ENCODE results near the gene AGT.
"Not testable (repeated sequence)": the region's sequence is repeated elsewhere in the genome, so short reads cannot be mapped to it uniquely, and the experiment has no call there.

The AGT gene

DNA sequence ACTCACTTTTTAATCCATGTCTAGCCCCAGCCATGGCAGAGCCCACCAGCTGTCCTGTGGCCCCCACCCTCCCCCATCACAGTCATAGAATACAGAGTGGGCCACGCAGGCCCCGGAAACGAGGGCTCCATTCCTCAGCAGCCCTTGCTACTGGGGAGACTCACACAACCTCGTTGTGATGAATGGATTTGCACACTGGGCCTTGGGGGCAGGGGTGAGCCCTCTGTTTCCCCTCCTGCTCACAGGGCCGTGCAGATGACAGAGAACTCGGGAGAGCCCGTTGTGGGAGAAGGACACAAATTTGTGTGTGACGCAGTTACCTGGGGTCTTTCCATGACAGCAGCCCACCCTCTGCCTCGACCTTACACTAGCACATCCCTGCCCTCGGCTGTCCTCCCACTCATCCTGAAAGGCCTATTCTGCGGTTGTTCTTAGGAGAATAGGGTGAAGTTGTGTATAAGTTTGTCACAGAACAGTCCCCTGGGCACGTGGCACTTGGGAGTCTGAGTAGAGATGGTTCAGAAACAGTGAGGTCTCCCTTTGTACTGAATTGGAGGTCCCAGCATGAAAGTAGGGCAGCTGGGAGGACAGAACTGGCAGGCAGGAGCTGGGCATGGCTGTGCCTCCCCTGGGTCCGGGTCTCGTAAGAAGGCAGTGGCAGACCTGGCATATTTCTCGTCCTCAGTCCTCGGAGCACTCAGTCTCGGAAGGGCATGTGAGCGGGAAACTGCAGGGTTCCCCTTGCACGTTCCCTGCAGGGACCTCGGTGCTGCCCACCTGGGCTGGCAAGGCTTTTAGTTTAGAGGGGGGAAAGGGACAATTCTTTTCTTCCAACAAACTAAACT lies 6.8 kb downstream of the AGT start:
- no peak for DNase-seq

DNA sequence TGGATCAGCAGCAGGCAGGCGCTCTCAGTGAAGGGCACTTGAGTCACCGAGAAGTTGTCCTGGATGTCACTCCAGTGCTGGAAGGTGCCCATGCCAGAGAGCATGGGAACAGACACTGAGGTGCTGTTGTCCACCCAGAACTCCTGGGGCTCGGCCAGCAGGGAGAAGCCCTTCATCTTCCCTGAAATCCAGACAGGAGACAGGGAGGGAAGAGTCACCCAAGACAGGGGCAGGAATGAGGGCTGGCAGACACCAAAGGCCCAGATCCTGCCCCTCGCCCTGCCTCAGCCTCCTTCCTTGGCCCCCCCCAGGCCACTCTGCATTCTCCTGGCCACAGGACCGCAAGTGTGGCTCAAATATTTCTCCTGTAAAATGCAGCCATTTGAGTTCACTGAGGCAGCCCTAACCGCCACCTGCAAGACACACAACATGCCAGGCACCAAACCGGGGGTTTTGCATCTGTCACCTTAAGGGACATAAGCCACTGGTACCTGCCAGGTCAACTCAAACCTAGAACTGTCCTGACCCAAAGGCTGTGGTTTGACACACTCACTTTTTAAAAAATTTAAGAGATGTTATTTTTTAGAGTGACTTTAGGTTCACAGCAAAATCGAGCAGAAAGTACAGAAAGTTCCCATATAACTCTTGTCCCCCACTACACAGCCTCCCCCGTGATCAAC lies 7.8 kb downstream of the AGT start:
- no peak for DNase-seq

DNA sequence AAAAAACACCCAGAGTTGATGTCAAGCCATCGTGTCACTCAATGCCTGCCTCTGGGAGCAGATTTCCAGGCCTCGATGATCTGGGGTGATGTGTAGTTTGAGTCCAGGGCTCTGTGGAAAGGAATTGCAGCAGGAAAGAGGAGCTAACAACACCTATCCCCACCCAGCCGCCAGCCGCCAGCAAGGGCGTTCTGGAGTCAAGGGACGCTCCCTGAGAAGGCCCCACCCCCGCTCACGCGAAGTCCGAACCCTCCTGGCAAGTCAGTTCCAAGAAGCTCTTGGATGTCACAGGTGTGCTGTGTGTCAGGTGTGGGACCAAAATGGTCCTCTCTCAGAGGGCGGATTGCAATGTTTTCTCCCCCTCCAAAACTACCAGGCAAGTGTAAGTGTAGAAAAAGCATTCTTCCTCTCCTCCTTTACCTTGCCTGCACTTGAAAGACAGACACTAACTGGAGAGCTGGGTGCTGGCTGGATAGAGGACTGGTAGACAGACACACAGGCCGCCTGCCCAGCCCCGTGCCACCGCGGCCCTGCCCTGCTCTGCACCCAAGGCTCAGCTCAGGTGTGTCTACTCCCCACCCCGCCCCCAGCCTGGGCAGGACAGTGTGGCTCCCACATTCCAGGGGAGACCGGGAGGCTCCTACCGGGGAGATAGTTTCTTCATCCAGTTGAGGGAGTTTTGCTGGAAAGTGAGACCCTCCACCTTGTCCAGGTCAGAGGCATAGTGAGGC lies 8.5 kb downstream of the AGT start:
- DNase-seq, result no peak

DNA sequence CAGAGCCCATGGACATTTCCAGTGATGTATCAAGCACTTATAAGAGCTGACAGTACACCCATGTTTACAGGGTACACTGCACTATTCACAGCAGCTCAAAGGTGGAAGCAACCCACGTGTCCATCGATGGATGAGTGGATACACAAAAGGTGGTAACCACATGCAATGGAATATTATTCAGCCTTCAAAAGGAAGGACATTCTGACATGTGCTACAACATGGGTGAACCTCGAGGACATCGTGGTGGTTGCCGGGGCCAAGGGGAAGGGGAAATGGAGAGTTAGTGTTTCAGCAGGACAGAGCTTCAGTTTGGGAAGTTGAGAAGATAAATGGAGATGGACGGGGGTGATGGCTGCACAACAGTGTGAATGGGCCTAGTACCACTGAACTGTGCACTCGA lies 9.1 kb downstream of the AGT start:
- no peak for DNase-seq

DNA sequence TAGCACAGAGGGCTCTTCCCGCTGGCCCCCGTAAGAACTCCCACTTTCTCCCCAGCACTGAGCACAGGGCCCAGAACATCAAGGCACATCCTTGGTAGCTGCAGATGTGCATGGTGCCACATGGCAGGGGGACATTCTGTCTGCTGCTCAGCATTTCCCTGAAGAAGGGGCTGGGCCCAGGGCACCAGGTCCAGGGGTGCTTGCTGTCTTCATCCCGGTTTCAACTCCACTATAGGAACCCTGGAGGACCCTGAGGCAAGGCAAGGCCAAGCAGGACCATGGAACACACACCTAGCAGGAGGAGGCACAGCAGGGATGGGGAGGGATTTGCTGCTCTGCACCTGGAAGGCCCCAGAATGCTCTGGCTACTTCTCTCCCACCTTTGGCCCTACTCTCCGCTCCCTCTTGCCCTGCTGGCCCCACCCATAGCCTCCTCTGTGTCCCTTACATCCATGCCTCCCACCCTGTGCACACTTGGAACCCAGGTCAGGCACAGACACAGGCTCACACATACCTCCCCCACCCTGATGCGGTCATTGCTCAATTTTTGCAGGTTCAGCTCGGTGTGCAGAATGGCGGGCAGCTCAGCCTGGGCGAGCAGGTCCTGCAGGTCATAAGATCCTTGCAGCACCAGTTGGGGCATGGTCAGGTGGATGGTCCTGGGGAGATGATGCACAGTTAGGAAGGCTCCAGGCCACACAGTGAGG lies 10.1 kb downstream of the AGT start:
- DNase-seq, result no peak

DNA sequence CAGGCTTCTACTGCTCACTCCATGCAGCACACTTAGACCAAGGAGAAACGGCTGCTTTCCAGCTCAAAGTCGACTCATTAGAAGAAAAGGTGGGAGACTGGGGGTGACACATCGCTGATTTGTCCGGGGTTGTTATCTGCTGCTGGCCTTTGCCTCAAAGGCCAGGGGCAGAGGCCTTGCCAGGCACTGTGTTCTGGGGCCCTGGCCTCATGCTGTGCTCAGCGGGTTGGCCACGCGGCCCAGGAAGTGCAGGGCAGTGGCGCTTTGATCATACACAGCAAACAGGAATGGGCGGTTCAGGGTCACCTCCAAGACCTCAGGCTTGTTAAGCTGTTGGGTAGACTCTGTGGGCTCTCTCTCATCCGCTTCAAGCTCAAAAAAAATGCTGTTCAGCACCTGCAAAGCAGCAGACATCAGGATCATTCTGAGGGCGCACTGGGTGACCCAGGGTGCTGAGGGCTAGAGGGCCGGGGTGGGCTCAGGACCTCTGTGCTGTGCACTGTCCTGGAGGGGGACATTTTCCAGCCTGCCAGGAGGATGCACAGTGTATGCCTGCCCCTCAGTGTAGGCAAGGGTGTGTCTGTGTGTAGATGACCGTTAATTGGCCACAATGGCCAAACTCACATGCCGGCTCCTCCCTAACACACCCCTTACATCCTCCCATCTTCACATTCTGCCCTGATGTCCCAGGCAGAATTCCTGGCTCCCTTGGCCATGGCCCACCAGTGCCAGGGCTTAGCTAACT lies 10.8 kb downstream of the AGT start:
- DNase-seq, result no peak

GRCh38 chr1:230701895-230702768 lies 11.8 kb downstream of the AGT start:
- no peak for DNase-seq

DNA sequence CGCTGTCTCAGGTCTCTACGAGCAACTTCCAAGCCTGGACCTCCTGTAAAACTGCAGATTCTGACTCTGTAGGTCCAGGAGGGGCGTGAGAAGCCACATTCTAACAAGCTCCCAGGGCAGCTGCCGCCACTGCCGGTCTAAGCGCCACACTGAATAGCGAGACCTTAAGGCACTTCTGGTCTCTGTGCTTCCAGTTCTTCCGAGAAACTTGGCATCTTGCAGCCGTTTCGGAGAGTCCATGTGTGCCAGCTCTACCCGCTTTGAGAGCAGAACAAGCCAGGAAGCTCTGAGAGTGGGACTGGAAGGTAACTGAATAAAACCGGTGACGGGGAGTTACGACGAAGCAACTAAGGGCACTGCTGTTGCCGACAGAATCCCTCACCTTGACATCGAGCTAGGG lies 12.5 kb downstream of the AGT start:
- DNase-seq, result no peak

DNA sequence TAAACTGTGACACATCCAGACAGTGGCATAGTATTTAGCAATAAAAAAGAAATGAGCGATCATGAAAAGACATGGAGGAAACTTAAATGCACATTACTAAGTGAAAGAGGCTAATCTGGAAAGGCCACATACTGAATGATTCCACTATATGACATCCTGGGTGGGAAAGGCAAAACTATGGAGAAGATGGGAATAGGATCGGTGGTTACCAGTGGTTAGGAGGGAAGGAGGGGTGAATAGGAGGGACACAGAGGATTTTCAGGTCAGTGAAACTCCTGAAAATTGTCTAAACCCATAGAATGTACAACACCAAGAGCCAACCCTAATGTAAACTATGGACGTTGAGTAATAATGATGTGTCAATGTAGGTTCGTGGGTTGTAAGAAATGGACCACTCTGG lies 13.8 kb downstream of the AGT start:
- no peak for DNase-seq

GRCh38 chr1:230699716-230700115 lies 14.2 kb downstream of the AGT start:
- no peak for DNase-seq

DNA sequence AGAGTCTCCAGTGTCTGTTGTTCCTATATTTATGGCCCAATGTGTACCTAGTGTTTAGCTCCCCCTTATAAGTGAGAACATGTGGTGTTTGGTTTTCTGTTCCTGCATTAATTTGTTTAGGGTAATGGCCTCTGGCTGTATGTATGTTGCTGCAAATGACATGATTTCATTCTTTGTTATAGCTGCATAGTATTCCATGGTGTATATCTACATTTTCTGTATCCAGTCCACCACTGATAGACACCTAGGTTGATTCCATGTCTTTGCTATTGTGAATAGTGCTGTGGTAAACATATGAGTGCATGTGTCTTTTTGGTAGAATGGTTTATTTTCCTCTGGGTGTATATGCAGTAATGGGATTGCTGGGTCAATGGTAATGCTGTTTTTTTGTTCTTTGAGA lies 15.0 kb downstream of the AGT start:
- DNase-seq, result not testable (repeated sequence)

DNA sequence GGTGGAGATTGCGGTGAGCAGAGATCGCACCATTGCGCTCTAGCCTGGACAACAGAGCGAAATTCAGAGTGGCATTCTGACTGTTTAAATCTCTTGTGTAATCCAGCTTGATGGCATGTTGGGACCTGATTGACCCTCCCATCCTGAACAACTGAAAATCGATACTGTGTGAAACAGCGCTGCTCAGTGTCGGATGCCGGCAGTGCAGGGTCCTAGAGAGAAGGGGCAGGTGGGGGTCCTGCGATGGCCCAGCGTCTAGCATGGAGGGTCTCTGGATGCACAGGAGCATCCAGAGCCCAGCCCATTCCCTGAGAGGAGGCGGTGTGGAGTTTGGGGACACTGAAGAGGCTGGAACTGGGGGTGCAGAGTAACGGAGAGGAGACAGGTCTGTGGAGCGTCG lies 15.8 kb downstream of the AGT start:
- DNase-seq, result no peak

- no peak for DNase-seq
Measured at GRCh38 chr1:230696722-230697437, 17.0 kb downstream of the AGT start.

DNA sequence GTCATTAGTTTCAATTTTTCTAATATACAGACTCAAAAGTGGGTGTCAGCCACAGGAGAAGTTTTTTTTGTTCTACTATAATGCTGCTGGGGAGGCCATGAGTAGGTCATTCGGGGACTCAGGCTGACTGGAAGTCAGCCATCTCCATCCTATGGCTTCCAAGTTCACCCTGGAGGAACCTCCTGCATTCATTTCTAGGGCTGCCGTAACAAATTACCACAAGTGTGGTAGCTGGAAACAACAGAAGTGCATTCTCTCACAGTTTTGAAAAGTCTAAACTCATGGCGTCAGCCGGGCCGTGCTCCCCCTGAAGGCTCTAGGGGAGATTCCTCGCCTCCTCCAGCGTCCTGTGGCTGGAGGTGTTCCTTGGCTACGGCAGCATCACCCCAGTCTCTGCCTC lies 17.7 kb downstream of the AGT start:
- no peak for DNase-seq

GRCh38 chr1:230694991-230695390 lies 18.9 kb downstream of the AGT start:
- DNase-seq, result no peak

DNA sequence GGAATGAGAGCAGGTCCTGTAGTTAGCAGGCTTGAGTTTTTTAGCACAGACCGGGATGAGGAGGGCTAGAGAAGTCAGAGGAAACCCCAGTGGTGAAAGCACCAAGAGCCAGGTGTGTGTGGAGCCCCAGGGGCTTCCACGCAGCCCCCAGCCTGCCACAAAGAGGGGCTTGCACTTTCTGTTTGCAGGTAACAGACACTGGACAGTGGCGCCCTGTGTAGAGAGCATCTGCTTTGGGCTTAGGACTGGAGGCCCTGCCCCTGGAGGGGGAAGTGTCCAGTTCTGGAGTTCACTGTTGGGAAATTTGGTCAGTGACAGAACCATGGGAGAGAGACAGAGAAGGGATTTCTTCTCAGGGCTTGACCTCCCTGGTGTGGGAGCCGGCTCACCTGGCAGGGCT lies 19.5 kb downstream of the AGT start:
- no peak for DNase-seq

GRCh38 chr1:230693777-230694176 lies 20.1 kb downstream of the AGT start:
- DNase-seq, result no peak

- no peak for DNase-seq
Measured at GRCh38 chr1:230693221-230693620, 20.7 kb downstream of the AGT start.

- DNase-seq, result no peak
Measured at GRCh38 chr1:230691615-230692014, 22.3 kb downstream of the AGT start.

GRCh38 chr1:230690101-230690500 lies 23.8 kb downstream of the AGT start:
- no peak for DNase-seq

DNA sequence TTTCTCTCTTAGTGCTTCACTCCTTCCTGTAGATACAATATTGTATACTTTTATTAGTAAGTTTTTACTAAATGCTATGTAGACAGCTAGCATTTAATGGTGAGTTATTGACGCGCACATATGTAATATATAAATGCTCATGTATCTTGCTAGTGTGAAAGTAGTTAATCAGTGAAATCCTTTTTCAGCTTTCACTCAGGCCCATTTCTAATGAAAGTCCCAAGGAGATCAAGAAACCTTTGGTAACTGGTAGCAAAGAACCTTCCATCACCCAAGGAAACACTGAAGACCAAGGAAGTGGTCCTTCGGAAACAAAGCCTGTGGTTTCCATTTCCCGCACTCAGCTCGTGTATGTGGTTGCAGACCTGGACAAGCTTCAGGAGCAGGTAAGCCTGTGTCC lies 27.2 kb downstream of the AGT start:
- no peak for DNase-seq
